OCI-LY7 (cell line): Measurements from ENCODE around the gene GPR22.

Source experiments
- EZH2phosphoT487 ChIP-seq: fragments of 200-600 bp; sonication (generic); IDR thresholded peaks from 2 replicates; pipeline ENCODE4 v1.6.1; 2018; ENCODE audit warnings: low read depth, borderline replicate concordance, mild to moderate bottlenecking, mixed run types, antibody characterized with exemption, low read length, moderate library complexity, mixed read lengths
- TF ChIP-seq, protein P1 (sequence below): fragments of 200-600 bp; sonication (generic); conservative IDR thresholded peaks from 2 replicates; pipeline ENCODE4 v1.5.1; 2014; ENCODE audit warnings: mild to moderate bottlenecking, antibody characterized with exemption, low read length, moderate library complexity, mixed read lengths

DNA sequence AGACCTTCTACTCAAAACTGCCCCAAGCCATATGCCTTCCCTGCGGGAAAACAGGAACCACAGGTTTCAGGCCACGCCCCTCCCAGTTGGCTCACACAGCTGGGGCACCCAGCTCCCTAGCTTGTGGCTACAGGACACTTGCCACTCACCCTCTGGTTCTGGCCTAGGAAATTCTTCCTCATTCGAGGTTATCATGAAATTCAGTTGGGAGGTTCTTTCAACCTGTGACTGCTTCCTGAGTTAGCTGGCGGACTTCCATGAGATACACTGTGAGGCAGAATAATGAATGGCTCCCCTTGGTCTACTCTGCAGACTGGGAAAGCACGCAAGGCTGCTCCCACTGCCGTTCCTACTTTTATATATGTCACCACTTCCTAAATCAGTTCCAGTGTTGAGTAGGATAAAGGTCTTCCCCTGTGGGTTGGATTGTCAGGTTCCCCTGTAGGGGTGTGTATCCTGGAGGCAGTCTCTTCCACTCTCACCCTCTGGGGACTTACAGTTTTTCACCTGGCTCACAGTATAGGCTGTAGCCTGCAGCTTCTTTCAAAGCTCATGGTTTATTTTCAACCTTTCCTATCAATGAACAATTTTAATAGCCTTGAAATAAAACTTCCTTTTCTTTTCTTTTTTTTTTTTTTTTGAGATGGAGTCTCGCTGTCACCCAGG is 37.0 kb downstream of the GPR22 start:
- TF ChIP-seq, protein P1, sequence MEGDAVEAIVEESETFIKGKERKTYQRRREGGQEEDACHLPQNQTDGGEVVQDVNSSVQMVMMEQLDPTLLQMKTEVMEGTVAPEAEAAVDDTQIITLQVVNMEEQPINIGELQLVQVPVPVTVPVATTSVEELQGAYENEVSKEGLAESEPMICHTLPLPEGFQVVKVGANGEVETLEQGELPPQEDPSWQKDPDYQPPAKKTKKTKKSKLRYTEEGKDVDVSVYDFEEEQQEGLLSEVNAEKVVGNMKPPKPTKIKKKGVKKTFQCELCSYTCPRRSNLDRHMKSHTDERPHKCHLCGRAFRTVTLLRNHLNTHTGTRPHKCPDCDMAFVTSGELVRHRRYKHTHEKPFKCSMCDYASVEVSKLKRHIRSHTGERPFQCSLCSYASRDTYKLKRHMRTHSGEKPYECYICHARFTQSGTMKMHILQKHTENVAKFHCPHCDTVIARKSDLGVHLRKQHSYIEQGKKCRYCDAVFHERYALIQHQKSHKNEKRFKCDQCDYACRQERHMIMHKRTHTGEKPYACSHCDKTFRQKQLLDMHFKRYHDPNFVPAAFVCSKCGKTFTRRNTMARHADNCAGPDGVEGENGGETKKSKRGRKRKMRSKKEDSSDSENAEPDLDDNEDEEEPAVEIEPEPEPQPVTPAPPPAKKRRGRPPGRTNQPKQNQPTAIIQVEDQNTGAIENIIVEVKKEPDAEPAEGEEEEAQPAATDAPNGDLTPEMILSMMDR: no peak
- no peak for TF ChIP-seq EZH2phosphoT487
